ENCODE measurements around the gene VAX1.

DNA sequence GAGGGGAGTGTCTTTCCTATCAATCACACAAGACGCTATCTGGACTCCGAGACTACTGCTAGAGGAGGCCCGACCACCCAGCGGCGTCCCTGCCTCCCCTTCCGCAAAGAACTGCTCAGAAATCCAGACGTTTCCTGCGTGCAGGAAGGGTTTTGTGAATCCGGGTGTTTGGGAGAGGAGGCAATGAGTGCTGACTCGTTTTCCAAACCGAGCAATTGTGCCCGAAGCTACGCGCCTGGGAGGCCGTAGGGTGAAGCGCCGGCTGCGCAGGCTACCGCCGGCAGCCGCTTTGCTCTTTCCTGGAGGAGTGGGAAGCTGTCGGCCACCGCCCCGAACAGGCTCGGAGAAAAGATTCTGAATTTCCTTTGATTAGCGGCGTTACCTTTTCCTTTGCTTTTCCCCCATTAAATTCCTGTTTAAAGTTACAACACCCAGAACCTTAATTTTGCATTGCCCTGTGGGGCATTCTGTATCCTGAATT is 5.3 kb downstream of the VAX1 start:
- TF ChIP-seq, protein P1, sequence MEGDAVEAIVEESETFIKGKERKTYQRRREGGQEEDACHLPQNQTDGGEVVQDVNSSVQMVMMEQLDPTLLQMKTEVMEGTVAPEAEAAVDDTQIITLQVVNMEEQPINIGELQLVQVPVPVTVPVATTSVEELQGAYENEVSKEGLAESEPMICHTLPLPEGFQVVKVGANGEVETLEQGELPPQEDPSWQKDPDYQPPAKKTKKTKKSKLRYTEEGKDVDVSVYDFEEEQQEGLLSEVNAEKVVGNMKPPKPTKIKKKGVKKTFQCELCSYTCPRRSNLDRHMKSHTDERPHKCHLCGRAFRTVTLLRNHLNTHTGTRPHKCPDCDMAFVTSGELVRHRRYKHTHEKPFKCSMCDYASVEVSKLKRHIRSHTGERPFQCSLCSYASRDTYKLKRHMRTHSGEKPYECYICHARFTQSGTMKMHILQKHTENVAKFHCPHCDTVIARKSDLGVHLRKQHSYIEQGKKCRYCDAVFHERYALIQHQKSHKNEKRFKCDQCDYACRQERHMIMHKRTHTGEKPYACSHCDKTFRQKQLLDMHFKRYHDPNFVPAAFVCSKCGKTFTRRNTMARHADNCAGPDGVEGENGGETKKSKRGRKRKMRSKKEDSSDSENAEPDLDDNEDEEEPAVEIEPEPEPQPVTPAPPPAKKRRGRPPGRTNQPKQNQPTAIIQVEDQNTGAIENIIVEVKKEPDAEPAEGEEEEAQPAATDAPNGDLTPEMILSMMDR (IDR thresholded peaks at IDR 0.05): no peak
- TF ChIP-seq EP300 (IDR thresholded peaks at IDR 0.05) (no peak), POLR2A (IDR thresholded peaks at IDR 0.05) (no peak), POLR2AphosphoS5 (IDR thresholded peaks at IDR 0.05) (no peak)

Measured in suprapubic skin (tissue), 4 donors.